Muscle of leg (tissue), 11 donors: Measurements from ENCODE around the gene MCL1. TPM values are rescaled to one million over a fixed set of nuclear protein-coding genes. Genes with fewer than 3 reads are reported as not detected.

ENCODE experiments used
- DNase-seq: peaks from one replicate; pipeline ENCODE4 v3.0.0; 2013
- H3K27ac ChIP-seq: one replicate; pipeline ENCODE4 v1.5.1; 2013; ENCODE audit warnings: mild to moderate bottlenecking, low read length, control low read depth
- H3K27me3 ChIP-seq: one replicate; pipeline ENCODE4 v1.6.1; 2013; ENCODE audit warnings: low read length; ENCODE audit not compliant: control insufficient read depth, insufficient read depth
- H3K36me3 ChIP-seq: one replicate; pipeline ENCODE4 v1.6.1; 2013; ENCODE audit warnings: low read length; ENCODE audit not compliant: control insufficient read depth, insufficient read depth
- H3K4me1 ChIP-seq: one replicate; pipeline ENCODE4 v1.6.1; 2013; ENCODE audit warnings: low read length; ENCODE audit not compliant: control insufficient read depth, insufficient read depth
- H3K4me3 ChIP-seq: one replicate; pipeline ENCODE4 v1.5.1; 2013; ENCODE audit warnings: low read length, control low read depth
- H3K9me3 ChIP-seq: replicated peaks from 2 replicates; pipeline ENCODE4 v1.6.1; 2013; ENCODE audit warnings: low read depth, low read length; ENCODE audit not compliant: control insufficient read depth
- WGBS: methylation state at CpG from one replicate; pipeline ENCODE4 v1.1.5; 2013; ENCODE audit warnings: missing lambda C conversion rate; ENCODE audit not compliant: insufficient coverage; 5-methylcytosine and 5-hydroxymethylcytosine counted together
- polyA plus RNA-seq, 8 donors: library from polyadenylated mRNA; unstranded; fragments of 120-200 nt; gene quantifications; one replicate each; pipeline versions ENCODE4 v1.2.1 to v1.2.3, GENCODE V29; 2013; ENCODE audit warnings: inconsistent platforms in 1 of 8, low replicate concordance in 1 of 8; ENCODE audit not compliant: insufficient read length in 8 of 8, insufficient read depth in 1 of 8
- total RNA-seq: library from RNA; stranded (reverse); fragments of 120-200 nt; gene quantifications from one replicate; pipeline ENCODE4 v1.2.4, GENCODE V29; 2013

Gene MCL1
- total and polyA plus RNA-seq, 9 donors = 113 to 182 (median 132) TPM

DNA sequence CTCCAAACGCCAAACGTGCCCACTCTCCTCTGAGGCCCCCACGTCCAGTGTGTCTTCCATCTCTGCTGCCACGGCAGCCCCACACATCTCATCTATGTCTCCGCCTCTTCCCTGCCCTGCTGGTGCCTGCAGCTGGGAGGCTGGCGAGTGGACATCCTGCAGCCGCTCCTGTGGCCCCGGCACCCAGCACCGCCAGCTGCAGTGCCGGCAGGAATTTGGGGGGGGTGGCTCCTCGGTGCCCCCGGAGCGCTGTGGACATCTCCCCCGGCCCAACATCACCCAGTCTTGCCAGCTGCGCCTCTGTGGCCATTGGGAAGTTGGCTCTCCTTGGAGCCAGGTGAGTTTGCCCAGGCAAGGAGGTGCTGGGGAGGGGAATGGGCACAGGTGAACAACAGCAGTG is 21.6 kb downstream of the MCL1 start:
- 78% methylated on average over 10 of the region's 15 CpGs for WGBS
- H3K4me3 ChIP-seq = no peak overlapping the region
- no peak for DNase-seq
- peaks cover 49% of the 10 kb centered on the region for H3K4me1 ChIP-seq
- H3K36me3 ChIP-seq = peaks cover 55% of the 10 kb centered on the region
- H3K9me3 ChIP-seq = no peaks in the 10 kb centered on the region
- H3K27ac ChIP-seq = no peak overlapping the region
- no peaks in the 10 kb centered on the region for H3K27me3 ChIP-seq

DNA sequence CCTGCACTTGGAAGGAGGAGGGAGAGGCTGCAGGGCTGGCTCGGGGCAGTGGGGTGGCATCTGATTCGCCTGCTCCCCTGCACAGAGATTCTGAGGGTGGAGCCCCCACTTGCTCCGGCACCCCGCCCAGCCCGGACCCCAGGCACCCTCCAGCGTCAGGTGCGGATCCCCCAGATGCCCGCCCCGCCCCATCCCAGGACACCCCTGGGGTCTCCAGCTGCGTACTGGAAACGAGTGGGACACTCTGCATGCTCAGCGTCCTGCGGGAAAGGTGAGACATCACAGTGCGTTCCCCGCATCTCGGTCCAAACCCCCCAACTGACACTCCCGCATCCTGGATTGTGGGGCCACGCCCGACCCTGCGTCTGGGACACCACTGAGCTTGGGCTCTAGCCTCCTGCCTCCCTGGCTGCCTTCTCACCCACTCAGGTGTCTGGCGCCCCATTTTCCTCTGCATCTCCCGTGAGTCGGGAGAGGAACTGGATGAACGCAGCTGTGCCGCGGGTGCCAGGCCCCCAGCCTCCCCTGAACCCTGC is 22.3 kb downstream of the MCL1 start:
- H3K27ac ChIP-seq = no peak overlapping the region
- peaks cover 49% of the 10 kb centered on the region for H3K4me1 ChIP-seq
- H3K4me3 ChIP-seq = no peak overlapping the region
- peaks cover 55% of the 10 kb centered on the region for H3K36me3 ChIP-seq
- no peaks in the 10 kb centered on the region for H3K27me3 ChIP-seq
- WGBS = 82% methylated on average over 21 of the region's 26 CpGs
- no peak for DNase-seq
- no peaks in the 10 kb centered on the region for H3K9me3 ChIP-seq

DNA sequence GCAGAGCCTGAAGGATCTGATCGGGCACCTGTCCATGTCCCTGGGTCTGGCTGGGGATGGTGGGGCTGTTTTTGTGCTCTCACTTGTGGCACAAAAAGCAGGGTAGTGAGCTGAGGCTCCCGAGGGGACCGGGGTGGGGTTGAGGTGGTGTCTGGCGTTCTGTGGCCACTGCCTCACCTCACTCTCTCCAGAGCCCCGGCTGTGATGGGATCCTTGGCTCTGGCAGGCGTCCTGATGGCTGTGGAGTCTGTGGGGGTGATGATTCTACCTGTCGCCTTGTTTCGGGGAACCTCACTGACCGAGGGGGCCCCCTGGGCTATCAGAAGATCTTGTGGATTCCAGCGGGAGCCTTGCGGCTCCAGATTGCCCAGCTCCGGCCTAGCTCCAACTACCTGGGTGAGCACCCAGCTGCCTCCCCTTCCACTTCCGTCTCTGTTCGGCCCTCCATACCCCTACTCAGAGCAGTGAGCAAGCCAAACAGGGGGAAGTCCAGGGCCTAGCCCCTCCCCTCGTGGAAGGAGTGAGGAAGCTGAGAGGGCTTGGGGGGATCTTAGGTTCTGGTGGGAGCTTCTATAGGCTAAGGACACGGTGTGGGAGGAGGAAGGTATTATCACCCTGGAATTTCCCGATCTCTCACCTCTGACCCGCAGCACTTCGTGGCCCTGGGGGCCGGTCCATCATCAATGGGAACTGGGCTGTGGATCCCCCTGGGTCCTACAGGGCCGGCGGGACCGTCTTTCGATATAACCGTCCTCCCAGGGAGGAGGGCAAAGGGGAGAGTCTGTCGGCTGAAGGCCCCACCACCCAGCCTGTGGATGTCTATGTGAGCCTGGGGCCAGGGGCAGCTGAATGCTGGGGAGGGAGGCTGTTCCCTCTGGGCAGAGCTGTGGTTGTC is 23.2 kb downstream of the MCL1 start:
- 48% methylated on average over 11 of the region's 26 CpGs for WGBS
- DNase-seq = no peak

DNA sequence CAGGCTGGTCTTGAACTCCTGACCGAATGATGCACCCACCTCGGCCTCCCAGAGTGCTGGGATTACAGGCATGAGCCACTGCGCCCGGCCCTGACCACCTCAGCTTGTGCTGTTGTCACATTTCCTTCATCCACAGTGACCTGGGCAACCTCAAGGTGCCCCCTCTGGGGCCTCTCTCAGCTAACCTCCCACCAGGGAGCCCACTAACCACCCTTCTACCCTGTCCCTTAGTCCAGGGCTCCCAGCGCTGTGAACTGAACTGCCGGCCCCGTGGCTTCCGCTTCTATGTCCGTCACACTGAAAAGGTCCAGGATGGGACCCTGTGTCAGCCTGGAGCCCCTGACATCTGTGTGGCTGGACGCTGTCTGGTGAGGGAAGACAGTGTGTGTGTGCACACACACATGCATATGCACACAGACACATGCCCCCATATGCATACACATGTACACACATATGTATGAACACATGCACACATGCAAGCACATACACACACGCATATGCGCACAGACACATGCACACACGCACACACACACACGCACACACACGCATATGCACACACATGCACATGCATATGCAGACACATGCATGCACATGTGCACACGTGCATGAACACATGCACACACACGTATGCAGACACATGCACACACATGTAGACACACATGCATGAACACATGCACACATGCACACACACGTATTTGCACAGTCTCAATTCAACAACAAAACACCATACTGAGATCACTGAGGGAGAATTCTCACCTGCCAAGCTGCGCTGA is 24.0 kb downstream of the MCL1 start:
- WGBS = 77% methylated on average over 11 of the region's 19 CpGs
- Histone ChIP-seq H3K4me3 (no peak overlapping the region), H3K36me3 (peaks cover 55% of the 10 kb centered on the region)

More for the DNA sequence above, 23.2 kb downstream of the MCL1 start:
- Histone ChIP-seq H3K27ac (no peak overlapping the region), H3K27me3 (no peaks in the 10 kb centered on the region), H3K9me3 (no peaks in the 10 kb centered on the region), H3K36me3 (peaks cover 55% of the 10 kb centered on the region), H3K4me3 (no peak overlapping the region), H3K4me1 (peaks cover 52% of the 10 kb centered on the region)

DNA sequence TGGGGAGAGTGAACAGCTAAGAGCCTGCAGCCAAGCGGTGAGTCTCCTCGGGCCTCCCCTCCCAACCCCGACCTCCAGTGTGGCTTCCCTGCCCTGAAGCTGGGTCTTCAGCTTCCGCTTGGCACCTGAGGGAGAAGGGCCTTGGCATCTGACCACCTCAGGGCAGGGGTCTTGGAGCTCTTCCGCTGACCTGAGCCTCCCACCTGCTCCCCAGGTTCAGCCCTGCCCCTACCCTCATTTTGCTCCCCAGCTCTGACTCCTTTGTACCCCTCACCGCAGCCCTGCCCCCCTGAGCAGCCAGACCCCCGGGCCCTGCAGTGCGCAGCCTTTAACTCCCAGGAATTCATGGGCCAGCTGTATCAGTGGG is 25.3 kb downstream of the MCL1 start:
- H3K27ac ChIP-seq = no peak overlapping the region
- no peak overlapping the region for H3K4me3 ChIP-seq
- peaks cover 52% of the 10 kb centered on the region for H3K4me1 ChIP-seq
- no peaks in the 10 kb centered on the region for H3K9me3 ChIP-seq
- no peak for DNase-seq
- 87% methylated on average over 5 of the region's 8 CpGs for WGBS
- peaks cover 51% of the 10 kb centered on the region for H3K36me3 ChIP-seq
- peaks cover 2% of the 10 kb centered on the region for H3K27me3 ChIP-seq

More for the DNA sequence above, 24.0 kb downstream of the MCL1 start:
- Histone ChIP-seq H3K9me3 (no peaks in the 10 kb centered on the region), H3K4me1 (peaks cover 56% of the 10 kb centered on the region), H3K27me3 (no peaks in the 10 kb centered on the region), H3K27ac (no peak overlapping the region)
- no peak for DNase-seq

DNA sequence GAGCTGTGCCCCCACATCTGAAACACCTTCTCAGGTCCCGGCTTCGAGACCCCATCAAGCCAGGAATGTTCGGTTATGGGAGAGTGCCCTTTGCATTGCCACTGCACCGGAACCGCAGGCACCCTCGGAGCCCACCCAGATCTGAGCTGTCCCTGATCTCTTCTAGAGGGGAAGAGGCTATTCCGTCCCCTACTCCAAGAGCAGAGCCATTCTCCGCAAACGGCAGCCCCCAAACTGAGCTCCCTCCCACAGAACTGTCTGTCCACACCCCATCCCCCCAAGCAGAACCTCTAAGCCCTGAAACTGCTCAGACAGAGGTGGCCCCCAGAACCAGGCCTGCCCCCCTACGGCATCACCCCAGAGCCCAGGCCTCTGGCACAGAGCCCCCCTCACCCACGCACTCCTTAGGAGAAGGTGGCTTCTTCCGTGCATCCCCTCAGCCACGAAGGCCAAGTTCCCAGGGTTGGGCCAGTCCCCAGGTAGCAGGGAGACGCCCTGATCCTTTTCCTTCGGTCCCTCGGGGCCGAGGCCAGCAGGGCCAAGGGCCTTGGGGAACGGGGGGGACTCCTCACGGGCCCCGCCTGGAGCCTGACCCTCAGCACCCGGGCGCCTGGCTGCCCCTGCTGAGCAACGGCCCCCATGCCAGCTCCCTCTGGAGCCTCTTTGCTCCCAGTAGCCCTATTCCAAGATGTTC is 25.9 kb downstream of the MCL1 start:
- no peak overlapping the region for H3K27ac ChIP-seq
- DNase-seq = no peak
- peaks cover 2% of the 10 kb centered on the region for H3K27me3 ChIP-seq
- H3K4me1 ChIP-seq = peaks cover 47% of the 10 kb centered on the region
- H3K36me3 ChIP-seq = peaks cover 49% of the 10 kb centered on the region
- WGBS = 78% methylated on average over 15 of the region's 23 CpGs
- H3K4me3 ChIP-seq = no peak overlapping the region
- no peaks in the 10 kb centered on the region for H3K9me3 ChIP-seq

DNA sequence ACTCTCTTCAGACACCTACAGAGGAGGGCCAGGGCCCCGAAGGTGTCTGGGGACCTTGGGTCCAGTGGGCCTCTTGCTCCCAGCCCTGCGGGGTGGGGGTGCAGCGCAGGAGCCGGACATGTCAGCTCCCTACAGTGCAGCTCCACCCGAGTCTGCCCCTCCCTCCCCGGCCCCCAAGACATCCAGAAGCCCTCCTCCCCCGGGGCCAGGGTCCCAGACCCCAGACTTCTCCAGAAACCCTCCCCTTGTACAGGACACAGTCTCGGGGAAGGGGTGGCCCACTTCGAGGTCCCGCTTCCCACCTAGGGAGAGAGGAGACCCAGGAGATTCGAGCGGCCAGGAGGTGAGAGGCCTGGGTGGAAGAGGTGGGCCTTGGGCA is 26.5 kb downstream of the MCL1 start:
- WGBS = 62% methylated on average over 9 of the region's 12 CpGs
- Histone ChIP-seq H3K9me3 (no peaks in the 10 kb centered on the region), H3K4me3 (no peak overlapping the region), H3K27ac (peak overlapping the region; percentile 76), H3K36me3 (peaks cover 43% of the 10 kb centered on the region), H3K27me3 (peaks cover 2% of the 10 kb centered on the region), H3K4me1 (peaks cover 49% of the 10 kb centered on the region)
- DNase-seq = no peak

DNA sequence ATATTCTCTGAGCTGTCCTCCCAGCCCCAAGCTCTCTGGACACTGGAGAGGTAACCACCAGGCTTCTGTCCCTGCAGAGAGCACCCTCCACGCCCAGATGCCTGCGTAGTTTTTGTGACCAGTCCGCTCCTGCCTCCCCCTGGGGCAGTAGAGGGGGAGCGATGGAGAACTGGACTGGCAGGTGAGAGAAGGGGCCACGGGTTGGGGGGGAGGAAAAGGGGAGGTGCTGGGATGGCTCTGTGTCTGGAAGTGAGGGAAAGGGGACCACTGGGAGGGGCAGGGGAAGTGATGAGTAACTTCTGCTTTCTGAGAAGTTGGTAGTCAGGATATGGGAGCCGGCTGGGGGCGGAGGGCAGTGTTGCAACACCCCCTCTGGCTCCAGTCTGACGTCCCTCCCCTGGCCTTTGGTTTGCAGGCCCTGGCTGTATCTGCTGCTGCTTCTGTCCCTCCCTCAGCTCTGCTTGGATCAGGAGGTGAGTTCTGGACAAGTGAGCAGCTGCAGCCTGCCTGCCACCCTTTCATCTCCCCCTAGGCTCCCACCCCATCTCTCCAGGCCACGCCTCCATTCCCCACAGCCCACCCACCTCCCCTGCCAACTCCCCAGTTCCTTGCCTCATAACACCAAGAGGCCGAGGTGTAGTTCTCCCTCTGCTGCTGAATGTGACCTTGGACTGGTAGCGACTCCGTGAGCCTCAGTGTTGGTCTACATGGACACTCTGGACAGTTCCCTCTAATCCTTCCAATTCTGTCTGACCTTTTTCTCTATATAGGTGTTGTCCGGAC is 27.1 kb downstream of the MCL1 start:
- H3K27ac ChIP-seq = peak overlapping the region; percentile 87
- peaks cover 49% of the 10 kb centered on the region for H3K4me1 ChIP-seq
- peaks cover 2% of the 10 kb centered on the region for H3K27me3 ChIP-seq
- peaks cover 39% of the 10 kb centered on the region for H3K36me3 ChIP-seq
- H3K4me3 ChIP-seq = no peak overlapping the region
- peak; percentile 92 for DNase-seq
- no peaks in the 10 kb centered on the region for H3K9me3 ChIP-seq
- 30% methylated on average over 8 of the region's 13 CpGs for WGBS

DNA sequence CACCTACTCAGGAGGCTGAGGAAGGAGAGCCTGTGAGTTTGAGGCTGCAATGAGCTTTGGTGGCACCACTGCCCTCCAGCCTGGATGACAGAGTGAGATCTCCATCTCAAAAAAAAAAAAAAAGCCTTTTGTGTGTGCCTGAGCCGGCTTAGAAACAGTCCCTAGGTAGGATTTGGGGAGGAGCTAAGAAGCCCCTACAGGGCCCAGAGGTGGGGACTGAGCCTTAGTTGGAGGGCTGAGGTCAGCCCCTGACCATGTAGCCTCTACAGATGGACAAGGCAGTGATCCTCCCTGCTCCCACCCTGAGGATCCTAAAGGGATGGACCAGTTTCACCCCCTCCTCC is 27.7 kb downstream of the MCL1 start:
- H3K9me3 ChIP-seq = no peaks in the 10 kb centered on the region
- H3K4me1 ChIP-seq = peaks cover 49% of the 10 kb centered on the region
- DNase-seq = no peak
- 20% methylated on average over 1 of the region's 1 CpG for WGBS
- H3K4me3 ChIP-seq = no peak overlapping the region
- peaks cover 34% of the 10 kb centered on the region for H3K36me3 ChIP-seq
- H3K27me3 ChIP-seq = peaks cover 2% of the 10 kb centered on the region
- H3K27ac ChIP-seq = peak overlapping the region; percentile 87
